GM12801 (cell line): ENCODE measurements around the gene MTNR1A.

Source experiments
- TF ChIP-seq, protein P1 (sequence below): IDR thresholded peaks from one replicate; pipeline ENCODE4 v1.5.1; 2011; ENCODE audit warnings: control low read depth; ENCODE audit not compliant: insufficient read length; ENCODE audit errors: extremely low read depth

MTNR1A gene

DNA sequence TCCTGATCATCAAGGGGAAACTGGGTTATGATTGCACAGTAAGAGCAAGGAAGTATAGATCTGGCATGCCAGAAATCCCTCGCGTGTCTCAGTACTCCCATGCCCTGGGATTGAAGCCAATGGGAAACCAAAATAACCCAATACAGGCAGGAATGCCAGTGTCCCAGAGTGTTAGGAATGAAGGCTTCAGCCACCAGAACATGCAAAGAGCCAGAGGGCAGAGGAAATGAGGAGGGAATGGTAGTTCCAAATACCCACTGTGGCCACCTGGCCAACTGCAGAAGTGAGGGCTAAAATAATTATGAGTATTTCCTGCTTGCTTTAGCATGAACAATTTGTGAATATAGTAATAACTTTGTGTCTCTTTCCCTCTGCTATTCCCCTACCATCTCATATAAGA is 12.2 kb downstream of the MTNR1A start:
- TF ChIP-seq, protein P1, sequence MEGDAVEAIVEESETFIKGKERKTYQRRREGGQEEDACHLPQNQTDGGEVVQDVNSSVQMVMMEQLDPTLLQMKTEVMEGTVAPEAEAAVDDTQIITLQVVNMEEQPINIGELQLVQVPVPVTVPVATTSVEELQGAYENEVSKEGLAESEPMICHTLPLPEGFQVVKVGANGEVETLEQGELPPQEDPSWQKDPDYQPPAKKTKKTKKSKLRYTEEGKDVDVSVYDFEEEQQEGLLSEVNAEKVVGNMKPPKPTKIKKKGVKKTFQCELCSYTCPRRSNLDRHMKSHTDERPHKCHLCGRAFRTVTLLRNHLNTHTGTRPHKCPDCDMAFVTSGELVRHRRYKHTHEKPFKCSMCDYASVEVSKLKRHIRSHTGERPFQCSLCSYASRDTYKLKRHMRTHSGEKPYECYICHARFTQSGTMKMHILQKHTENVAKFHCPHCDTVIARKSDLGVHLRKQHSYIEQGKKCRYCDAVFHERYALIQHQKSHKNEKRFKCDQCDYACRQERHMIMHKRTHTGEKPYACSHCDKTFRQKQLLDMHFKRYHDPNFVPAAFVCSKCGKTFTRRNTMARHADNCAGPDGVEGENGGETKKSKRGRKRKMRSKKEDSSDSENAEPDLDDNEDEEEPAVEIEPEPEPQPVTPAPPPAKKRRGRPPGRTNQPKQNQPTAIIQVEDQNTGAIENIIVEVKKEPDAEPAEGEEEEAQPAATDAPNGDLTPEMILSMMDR: no peak

DNA sequence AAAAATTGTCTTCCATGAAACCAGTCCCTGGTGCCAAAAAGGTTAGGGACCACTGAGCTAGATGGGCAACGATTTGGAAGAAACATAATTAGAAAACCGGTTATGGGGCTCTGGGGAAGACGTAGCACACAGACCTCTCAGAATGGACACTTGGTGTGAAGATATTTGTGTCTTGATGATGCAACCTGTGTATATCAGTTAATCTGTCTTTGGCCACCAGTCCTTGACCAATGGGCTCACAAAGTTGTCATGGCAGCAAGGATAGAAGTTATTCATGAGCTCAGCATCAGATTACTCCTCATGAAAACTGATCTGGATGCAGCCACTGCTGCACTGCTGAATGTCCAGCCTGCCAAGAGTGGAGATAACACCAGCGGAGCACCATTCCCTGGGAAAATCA is 13.6 kb downstream of the MTNR1A start:
- TF ChIP-seq, protein P1: no peak

DNA sequence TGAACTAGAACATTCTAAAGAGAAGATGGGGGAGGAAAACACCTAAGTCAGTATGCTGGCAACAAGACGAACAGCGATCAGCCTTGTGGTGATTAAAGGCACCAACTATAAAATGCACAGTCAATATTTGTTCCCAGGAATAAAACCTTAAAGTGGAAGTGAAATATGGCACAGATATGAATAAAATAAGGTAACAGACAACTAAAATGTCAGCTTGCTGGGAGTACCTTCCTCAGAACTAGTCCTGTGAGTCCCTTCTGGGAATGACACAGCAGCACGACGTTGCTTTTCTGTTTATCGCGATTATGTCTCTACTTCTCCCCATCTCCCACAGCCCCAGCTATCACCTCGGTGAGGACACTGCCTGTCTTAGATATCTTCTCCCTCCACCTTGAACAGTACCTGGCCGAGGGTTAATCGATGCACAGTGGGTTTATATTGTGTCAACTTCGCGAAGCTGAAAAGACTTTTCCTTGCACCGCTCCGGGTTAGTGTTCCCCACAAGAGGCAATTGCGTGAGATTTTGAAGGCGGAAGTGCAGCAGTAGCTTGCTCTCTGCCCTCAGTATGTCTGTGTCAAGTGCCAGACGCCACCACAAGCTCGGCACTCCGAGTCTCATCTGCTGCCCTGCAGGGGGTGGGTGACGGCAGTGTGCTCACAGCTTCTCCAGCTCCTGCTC is 17.4 kb downstream of the MTNR1A start:
- TF ChIP-seq, protein P1: no peak

DNA sequence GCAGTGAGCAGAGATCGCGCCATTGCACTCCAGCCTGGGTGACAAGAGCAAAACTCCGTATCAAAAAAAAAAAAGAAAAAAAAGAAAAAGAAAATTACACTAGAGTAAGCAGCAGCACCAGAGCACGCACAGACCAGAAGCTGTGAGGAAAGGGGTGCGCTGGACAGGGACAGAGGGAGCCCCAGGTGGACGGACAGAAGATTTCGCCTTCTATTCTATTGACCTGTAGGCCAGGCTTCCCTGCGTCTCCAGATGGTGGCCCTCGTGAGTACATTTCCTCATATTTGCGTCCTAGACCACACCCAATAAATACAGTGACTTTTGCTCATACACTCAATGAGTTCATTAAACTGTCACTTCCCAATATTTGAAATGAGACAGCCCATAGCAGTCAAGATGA is 19.1 kb downstream of the MTNR1A start:
- TF ChIP-seq, protein P1: no peak

DNA sequence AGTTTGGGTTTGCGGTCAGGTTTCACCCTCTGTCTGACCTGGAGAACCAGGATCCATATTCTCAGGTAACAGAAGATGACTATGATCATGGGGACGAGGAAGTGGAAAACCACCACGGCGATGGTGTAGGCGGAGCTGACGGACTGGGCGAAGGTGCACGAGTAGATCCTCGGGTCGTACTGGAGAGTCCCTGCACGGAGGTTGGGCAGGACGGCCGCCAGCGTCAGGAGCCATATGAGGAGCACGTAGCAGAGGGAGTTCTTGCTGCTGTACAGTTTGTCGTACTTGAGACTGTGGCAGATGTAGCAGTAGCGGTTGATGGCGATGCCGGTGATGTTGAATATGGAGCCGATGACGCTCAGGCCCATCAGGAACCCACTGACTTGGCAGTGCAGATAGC is 21.3 kb downstream of the MTNR1A start:
- TF ChIP-seq, protein P1: no peak

DNA sequence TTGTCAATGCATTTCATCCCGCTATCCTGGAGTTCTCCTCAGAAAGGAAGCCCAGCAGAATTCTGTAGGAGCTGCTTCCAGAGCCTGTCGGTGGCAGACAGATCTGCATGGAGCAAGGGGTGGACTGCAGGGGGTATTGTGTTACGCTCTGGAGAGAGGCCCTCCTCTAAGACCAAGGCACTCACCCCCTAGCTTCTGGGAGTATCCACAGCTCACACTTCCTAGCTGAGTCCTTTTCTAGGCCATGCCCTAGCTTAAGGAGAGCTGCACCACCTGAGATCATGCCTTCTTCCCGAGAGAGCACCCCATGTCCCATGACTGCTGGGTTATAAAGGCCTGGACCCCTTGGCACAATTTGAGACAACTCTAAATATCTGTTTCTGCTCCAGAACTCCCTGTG is 39.1 kb downstream of the MTNR1A start:
- TF ChIP-seq, protein P1: no peak

DNA sequence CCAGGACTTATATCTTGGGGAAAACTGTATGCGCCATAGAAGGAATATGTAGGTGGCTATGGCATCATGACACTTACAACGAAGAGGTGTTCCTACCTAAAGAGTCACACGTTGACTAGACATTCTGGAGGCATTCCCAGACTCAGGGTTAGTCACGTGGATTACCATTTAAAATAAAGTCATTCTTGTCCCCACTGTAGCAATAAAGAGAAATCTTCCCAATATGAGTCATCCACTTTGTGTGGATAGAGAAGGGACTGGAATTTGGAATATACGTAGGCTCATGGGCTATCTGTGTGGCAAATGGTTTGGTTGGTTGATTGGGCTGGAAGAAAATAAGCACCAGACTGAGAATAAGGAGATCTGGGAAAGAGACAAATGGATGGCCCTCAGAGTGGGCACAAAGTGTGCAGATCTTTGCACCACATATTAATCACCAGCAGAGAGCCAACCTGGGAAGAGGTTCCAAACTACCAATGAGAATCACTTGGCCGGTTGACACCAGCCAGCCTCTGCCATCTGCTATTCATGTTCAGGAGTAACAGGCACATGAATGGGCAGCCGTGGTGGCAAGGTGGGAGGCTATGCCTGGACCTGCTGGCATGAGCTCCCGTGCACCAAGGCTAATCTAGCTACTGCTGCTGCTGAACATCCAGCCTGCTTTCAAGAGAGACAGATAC is 41.0 kb downstream of the MTNR1A start:
- TF ChIP-seq, protein P1: no peak
